Activated CD4-positive, alpha-beta T cell treated with anti-CD3 and anti-CD28 coated beads, Interleukin-2, amount 50 U/mL, for 1 hour (primary cell): Measurements from ENCODE around the gene RPRML.
A peak's percentile ranks its signal among the peaks of the same experiment; 100 is the strongest.

ENCODE experiments used
- DNase-seq: peaks from one replicate; pipeline ENCODE4 v3.0.0-alpha.2; 2020

The RPRML gene

DNA sequence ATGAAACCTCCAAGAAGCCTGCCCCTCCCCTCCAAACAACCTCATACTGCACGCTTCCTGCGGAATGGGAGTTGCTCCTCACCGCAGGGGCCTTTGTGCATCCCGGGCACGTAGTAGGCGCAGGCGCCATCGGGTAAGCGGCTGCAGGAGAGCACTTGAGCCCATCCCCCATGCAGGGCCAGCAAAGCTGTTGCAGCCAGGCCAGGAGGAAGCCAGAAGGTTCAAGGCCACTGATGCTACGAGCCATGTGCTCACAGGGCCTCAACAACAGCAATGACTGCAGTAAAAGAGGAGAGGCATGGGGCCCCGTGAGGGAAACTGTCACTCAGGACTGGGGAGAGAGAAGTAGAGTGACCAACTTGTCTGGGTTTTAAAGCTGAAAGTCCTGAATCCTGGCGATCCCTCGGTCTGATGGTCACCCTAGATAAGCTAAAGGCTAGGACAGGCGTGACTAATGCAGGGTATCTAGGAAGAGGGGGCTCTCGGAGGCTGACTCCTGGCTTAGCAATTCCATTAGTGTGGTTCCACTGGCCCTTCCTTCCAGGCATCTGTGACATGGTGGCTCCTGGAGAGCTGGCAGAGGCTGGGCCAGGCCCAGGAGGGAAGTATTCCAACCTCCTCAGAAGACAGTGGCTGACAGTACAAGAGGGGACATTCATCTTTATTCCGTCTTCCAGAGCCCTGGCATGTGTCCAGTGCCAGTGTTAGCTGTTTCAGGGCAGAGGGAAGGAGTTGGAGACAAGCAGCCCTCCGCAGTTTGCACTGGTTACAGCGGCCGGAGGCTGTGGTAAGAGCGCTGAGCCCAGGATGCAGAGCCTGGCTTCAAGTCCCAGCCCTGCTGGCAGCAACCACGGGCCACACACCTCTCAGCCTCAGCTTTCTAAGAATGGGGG is 35.3 kb downstream of the RPRML start:
- no peak for DNase-seq

GRCh38 chr17:46943218-46943500 is 35.9 kb downstream of the RPRML start:
- no peak for DNase-seq

DNA sequence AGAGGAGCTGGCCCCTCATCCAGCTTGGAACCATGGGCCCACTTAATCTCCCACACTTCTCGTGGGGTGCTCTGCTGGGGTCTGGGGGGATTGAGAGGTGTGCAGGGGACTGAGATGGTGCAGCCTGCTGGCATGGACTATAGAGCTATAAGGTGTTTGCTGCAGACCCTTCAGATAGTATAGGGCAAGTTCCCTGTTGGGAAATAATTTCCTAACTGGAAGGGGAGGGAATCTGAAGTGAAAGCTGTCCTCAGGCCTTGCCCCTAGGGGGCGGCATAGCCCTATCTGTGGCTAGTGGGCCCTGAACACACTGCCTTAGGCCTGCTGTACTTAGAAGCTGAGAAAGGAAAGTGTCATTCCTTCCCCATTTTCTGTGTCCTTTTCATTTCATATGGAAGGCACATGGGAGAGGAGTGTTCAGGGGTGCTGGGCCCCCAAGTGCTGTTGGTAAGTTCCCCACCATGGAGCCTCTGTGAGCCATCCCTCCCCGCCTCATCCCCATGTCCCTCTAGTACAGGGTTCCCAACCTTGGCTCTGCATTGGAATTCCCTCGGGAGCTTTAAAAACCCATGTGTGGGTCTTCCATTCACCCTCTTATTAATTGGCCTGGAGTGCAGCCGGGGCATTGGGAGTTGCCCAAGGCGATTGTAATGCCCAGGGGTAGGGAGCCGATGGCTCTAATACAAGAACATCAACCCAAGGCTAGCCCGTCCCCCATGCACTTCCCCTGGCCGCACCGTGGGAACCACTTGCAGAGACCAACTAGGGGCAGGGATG is 36.4 kb downstream of the RPRML start:
- peak; percentile 42 for DNase-seq

DNA sequence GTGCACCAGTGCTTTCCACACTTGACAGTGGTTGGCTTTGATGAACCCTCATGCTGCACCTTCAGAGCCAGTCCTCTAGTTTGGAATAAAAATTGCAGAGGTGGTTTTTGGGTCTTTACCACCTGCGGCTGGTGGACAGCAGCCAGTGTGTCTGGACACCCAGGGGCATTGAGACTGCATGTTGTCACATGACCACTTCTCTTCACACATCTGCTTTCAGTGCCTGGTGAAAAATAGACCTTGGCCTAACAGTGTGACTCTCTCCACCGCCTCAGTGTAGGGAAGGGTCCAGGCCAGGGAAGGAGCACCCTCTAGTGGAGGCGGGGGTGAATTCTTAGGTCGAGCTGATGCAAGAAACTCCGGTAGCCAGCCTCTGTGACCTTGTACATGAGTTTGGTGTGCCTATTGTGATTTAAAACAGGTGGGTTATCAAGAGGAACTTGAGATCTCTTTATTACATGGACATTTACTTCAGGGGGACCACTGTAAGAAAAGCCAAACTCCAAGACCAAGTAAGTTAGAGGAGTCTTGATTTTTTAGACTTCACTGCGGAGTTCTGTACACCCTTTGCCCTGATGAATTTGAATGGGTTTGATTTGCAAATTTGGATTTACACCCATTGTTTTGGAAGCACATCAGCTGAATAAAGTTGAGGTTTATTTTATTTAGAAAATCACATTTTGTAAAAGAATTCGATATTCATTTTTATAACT is 38.2 kb downstream of the RPRML start:
- peak; percentile 64 for DNase-seq

DNA sequence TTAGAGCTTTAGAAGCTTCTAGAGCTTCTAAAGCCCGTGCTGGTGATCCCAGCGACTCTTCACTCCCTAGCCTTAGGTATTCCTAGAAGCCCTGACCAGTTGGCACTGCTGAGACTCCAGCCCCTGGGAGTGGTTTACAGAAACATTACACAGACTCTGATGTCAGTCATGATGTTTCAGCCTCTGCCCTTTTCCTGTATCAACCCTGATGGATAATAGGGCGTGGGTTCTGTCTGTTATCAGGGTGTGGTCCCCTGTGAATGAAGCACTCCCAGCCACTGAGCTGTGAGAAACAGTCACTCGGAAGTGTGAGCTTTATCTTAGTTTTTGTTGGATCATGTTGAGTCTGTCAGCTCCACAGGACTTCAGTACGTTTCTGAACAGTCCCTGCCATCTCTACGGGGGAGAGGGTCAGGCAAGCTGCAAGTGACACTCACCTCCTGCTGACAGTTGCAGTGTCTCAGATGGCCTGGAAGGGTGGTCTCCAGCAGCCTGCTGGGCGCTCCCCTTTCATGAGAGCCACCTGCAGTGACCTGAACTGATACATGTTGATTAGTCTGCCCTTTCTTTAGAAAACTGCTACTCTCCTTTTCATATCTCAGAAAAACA is 43.3 kb downstream of the RPRML start:
- no peak for DNase-seq

GRCh38 chr17:46931596-46931995 is 47.5 kb downstream of the RPRML start:
- no peak for DNase-seq

DNA sequence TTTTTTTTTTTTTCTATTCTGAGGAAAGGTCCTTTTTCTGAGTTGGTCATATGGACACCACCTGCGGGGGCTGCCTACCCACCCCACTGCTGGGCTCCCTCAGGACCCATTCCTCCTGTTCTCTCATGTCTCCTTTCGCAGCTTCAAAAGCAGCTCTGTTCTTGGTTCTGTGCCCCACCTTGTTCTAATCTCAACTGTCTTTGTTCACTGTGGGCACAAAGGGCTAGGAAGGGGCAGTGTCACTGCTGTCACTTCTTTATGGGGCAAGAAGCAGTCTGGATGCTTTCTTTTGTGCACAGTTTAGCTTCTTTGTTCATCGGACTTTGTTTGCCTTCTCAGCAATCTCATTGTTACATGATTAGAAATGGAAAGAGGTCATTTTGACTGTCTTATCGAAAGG is 49.0 kb downstream of the RPRML start:
- no peak for DNase-seq

DNA sequence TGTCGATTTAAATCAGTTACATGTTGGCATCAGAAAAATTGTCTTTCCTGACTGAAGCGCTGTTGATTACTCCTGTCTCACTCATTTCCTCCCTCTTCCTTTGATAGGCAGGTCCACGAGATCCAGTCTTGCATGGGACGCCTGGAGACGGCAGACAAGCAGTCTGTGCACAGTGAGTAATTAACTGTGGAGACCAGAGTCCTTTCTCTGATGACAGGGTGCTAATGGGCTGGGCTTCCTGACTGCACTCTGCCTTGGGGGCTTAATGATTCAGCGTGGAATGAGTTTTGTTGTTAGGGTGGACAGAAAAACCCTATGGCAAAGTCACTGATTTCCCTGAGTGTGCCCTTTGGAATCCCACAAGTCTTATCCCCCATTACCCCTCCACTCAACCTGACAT is 49.6 kb downstream of the RPRML start:
- DNase-seq, result no peak

DNA sequence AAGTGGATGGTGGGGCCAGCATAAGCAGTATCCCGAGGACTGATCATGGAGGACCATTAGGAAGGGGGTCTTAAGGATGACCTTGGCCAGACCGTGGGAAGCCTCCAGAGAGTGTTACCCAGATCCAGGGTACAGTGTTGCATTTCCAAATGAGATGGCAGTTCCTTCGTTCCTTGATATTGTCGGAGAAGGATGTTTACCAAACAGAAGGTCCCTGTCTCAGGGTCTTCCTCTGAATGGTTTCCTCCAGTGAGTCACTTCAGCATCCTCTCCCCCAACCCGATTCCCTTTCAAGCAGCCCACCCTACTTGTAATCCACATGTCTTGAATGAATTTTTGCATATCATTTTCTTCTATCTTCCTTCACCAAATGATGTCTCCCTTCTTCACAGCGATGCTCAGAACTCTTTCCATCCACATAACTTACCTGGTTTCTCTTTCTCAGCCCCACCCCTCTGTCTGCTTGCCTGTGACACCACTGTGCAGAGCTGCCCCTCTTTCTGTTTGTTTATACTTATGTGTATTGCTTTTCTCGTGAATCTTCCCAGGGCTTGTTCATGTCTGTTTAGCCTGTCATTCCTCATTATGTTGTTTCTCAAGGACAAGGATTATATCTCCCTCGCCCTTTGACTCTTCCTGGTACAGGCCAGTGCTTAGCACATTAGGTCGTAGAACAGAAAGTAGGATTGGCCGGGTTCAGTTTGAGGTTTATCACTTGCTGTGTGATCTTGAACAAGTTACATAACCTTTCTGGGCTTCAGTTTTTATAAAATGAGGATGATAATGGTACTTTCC is 50.4 kb downstream of the RPRML start:
- DNase-seq, result no peak
